SK-N-SH (cell line): Measurements from ENCODE around the gene BTRC. TPM values are rescaled to one million over a fixed set of nuclear protein-coding genes. Genes with fewer than 3 reads are reported as not detected.

ENCODE experiments used
- CTCF ChIA-PET: fragments of 300-600, 350-600 bp; formaldehyde crosslinking; extraction: SDS; loops from one replicate; lab custom pipeline; 2021; lab: Yijun Ruan, JAX
- POLR2A ChIA-PET: fragments of 350-600 bp; sonication (Branson Sonifier 250); formaldehyde crosslinking; extraction: SDS; loops from one replicate; lab custom pipeline; 2020; ENCODE audit warnings: antibody characterized with exemption, inconsistent platforms; lab: Yijun Ruan, JAX
- DNase-seq: peaks from one replicate; pipeline ENCODE4 v3.0.0; 2012
- H2AFZ ChIP-seq: fragments of 200-600 bp; sonication (generic); 2 replicates; pipeline ENCODE4 v1.8.1; 2016; ENCODE audit warnings: antibody characterized with exemption, mild to moderate bottlenecking, low read depth
- H3F3A ChIP-seq: fragments of 200-600 bp; sonication (generic); replicated peaks from 2 replicates; pipeline ENCODE3; 2016; ENCODE audit warnings: antibody characterized with exemption, mild to moderate bottlenecking; ENCODE audit not compliant: insufficient read depth
- H3K27ac ChIP-seq, 2 experiments: fragments of 200-500 bp in 1 of 2; fragments of 200-600 bp in 1 of 2; sonication (Bioruptor generic) in 1 of 2; sonication (generic), shearing (Covaris generic) in 1 of 2; 2 replicates each; pipeline versions ENCODE4 v1.5.1 to v1.6.1; 2014 to 2016; ENCODE audit warnings: low read depth in 2 of 2, inconsistent platforms in 1 of 2, low read length in 1 of 2, mild to moderate bottlenecking in 1 of 2, mixed read lengths in 1 of 2
- H3K27me3 ChIP-seq: fragments of 200-600 bp; sonication (generic), shearing (Covaris generic); 2 replicates; pipeline ENCODE4 v1.6.1; 2016; ENCODE audit warnings: mixed run types; ENCODE audit not compliant: insufficient read depth
- H3K36me3 ChIP-seq, 2 experiments: fragments of 200-500 bp in 1 of 2; fragments of 200-600 bp in 1 of 2; sonication (Bioruptor generic) in 1 of 2; sonication (generic) in 1 of 2; replicated peaks in 1 of 2; 2 replicates each; pipeline versions ENCODE3 to v1.5.1; 2014 to 2016; ENCODE audit warnings: low read length in 1 of 2, mild to moderate bottlenecking in 1 of 2; ENCODE audit not compliant: insufficient read depth in 2 of 2, control insufficient read depth in 1 of 2
- H3K4me1 ChIP-seq, 2 experiments: fragments of 200-500 bp in 1 of 2; fragments of 200-600 bp in 1 of 2; sonication (Bioruptor generic) in 1 of 2; sonication (generic), shearing (Covaris generic) in 1 of 2; 2 replicates each; pipeline versions ENCODE4 v1.5.1 to v1.6.1; 2014 to 2016; ENCODE audit warnings: low read depth in 1 of 2, low read length in 1 of 2, mixed run types in 1 of 2; ENCODE audit not compliant: insufficient read depth in 2 of 2, control insufficient read depth in 1 of 2
- H3K4me2 ChIP-seq: fragments of 200-600 bp; sonication (generic), shearing (Covaris generic); 2 replicates; pipeline ENCODE4 v1.6.1; 2017; ENCODE audit warnings: mixed run types
- H3K4me3 ChIP-seq, 2 experiments: fragments of 200-500 bp in 1 of 2; fragments of 200-600 bp in 1 of 2; sonication (Bioruptor generic) in 1 of 2; sonication (generic), shearing (Covaris generic) in 1 of 2; 2 replicates each; pipeline versions ENCODE4 v1.5.1 to v1.8.1; 2014 to 2016; ENCODE audit warnings: low read depth in 2 of 2, inconsistent platforms in 1 of 2, low read length in 1 of 2, mild to moderate bottlenecking in 1 of 2, mixed read lengths in 1 of 2, moderate library complexity in 1 of 2
- H3K79me2 ChIP-seq: fragments of 200-600 bp; sonication (generic); 2 replicates; pipeline ENCODE4 v1.8.1; 2017; ENCODE audit warnings: mild to moderate bottlenecking; ENCODE audit not compliant: insufficient read depth
- H3K9ac ChIP-seq: fragments of 200-600 bp; sonication (generic); 2 replicates; pipeline ENCODE4 v1.6.1; 2017; ENCODE audit warnings: mixed run types
- H3K9me2 ChIP-seq: fragments of 200-600 bp; sonication (generic); 2 replicates; pipeline ENCODE4 v1.6.1; 2017; ENCODE audit warnings: mixed run types
- H3K9me3 ChIP-seq: fragments of 200-600 bp; sonication (generic); 2 replicates; pipeline ENCODE4 v1.6.1; 2017; ENCODE audit warnings: mixed run types, mild to moderate bottlenecking, moderate library complexity
- H4K20me1 ChIP-seq: fragments of 200-600 bp; sonication (generic); 2 replicates; pipeline ENCODE4 v1.6.1; 2017; ENCODE audit warnings: mild to moderate bottlenecking, mixed run types; ENCODE audit not compliant: insufficient read depth
- ELF1 ChIP-seq: IDR thresholded peaks from 2 replicates; pipeline ENCODE4 v1.4.0; 2012
- EZH2phosphoT487 ChIP-seq: fragments of 200-600 bp; sonication (generic); IDR thresholded peaks from 2 replicates; pipeline ENCODE4 v1.6.1; 2017; ENCODE audit warnings: low read depth, mixed run types, mild to moderate bottlenecking, antibody characterized with exemption, moderate library complexity, borderline replicate concordance
- GATA2 ChIP-seq: sonication (generic); formaldehyde crosslinking; IDR thresholded peaks from 2 replicates; pipeline ENCODE4 v1.5.0; 2020; ENCODE audit warnings: mild to moderate bottlenecking, missing genetic modification reagents
- JUND ChIP-seq: IDR thresholded peaks from 2 replicates; pipeline ENCODE4 v1.4.0; 2012
- MEF2A ChIP-seq: IDR thresholded peaks from 2 replicates; pipeline ENCODE4 v1.4.0; 2012; ENCODE audit warnings: low read depth, borderline replicate concordance
- POLR2AphosphoS5 ChIP-seq: IDR thresholded peaks from 2 replicates; pipeline ENCODE4 v1.6.1; 2012; ENCODE audit warnings: low read depth, low read length
- RAD21 ChIP-seq: IDR thresholded peaks from 2 replicates; pipeline ENCODE4 v1.6.1; 2012; ENCODE audit warnings: mild to moderate bottlenecking, low read length
- RFX5 ChIP-seq: IDR thresholded peaks from 2 replicates; pipeline ENCODE4 v1.6.1; 2012; ENCODE audit warnings: mild to moderate bottlenecking, improper control_type of control experiment, low read length
- RXRA ChIP-seq: IDR thresholded peaks from 2 replicates; pipeline ENCODE4 v1.4.0; 2012; ENCODE audit warnings: low read depth, mild to moderate bottlenecking, borderline replicate concordance
- TAF1 ChIP-seq: IDR thresholded peaks from 2 replicates; pipeline ENCODE4 v1.6.1; 2012; ENCODE audit warnings: low read depth, mild to moderate bottlenecking, low read length, moderate library complexity, borderline replicate concordance
- TCF12 ChIP-seq: IDR thresholded peaks from 2 replicates; pipeline ENCODE4 v1.4.0; 2012
- TEAD4 ChIP-seq: IDR thresholded peaks from 2 replicates; pipeline ENCODE4 v1.4.0; 2012; ENCODE audit warnings: mild to moderate bottlenecking, borderline replicate concordance; ENCODE audit not compliant: insufficient read depth
- WGBS: methylation state at CpG from one replicate; pipeline ENCODE4 v1.1.6; 2017; ENCODE audit warnings: low lambda C conversion rate; 5-methylcytosine and 5-hydroxymethylcytosine counted together
- polyA plus RNA-seq, 3 experiments: library from polyadenylated mRNA; depleted of rRNA; stranded (reverse); fragments of >200 nt; gene quantifications; 2 replicates each; pipeline ENCODE4 v1.2.3, GENCODE V29; 2012
- TF ChIP-seq, protein P1 (sequence below): IDR thresholded peaks from 2 replicates; pipeline ENCODE4 v1.4.0; 2012; ENCODE audit warnings: low read depth, borderline replicate concordance
- TF ChIP-seq, protein P2 (sequence below): IDR thresholded peaks from 2 replicates; pipeline ENCODE4; 2012

The BTRC gene
- polyA plus RNA-seq, 1 of the 3 experiments (the other 2 are of a cell fraction): 6.5 TPM

DNA sequence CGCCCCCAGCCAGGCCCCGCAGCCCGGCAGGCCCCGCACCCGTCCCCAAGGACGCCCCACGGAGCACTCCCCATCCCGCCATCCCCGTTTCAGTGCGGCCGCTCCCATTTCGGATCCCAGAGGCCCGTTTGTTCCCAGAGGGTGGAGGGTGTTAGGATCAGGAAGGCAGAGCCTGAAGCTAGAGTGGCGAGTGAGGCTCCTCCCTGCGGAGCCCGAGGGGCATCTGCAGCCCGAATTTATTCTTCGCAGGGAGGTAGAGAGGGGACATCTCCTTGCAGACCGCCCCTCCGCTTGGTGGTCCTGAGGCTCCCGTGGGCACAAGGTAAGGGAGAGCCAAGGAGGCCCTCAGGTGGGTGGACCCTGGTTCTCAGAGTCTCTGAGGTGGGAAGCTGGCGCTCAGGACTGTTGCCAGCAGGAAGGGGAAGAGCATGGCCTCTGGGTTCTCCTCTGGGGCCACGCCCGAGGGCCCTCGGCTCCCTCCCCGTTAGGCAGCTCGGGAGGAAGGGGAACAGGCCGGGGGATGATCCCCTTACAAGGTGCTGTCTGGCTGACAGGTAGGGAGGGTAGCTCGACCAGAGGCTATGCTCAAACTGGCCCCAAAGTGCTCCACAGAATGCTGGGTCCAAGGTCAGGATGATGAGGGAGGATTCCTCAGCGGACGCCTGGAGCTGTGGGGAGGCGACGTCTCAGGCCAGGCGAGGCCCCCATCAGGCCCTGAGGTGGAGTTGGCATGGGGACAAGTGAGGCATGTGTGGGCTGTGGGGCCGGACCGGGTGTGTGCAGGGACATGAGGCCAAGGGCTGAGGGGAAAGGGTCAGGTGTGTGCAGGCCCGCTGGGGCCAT, 216.7 kb downstream of the BTRC start:
- Histone ChIP-seq H3K4me2 (peak overlapping the region; percentile 86), H3K4me1 (peaks cover 0 to 29% of the 10 kb centered on the region in 2 experiments; a peak in 1 of 4 replicates), H3K79me2 (no peaks in the 10 kb centered on the region), H3K9ac (peak overlapping the region; percentile 62), H3K9me2 (no peaks in the 10 kb centered on the region), H3K4me3 (peak overlapping the region; percentile 66 to 70), H3K27ac (no peak overlapping the region; a peak in 1 of 4 replicates), H4K20me1 (no peaks in the 10 kb centered on the region)
- DNase-seq: peak; percentile 56
- CTCF ChIA-PET: interaction anchor here (0.6 to 9.1 kb wide), 55 partner anchors 8 to 419 kb away, joined by 3 to 164 read pairs (median 4); partner anchors contain the start of genes DPCD, NPM3 and POLL
- 29% methylated on average over 15 of the region's 37 CpGs for WGBS
- TF ChIP-seq, protein P1, sequence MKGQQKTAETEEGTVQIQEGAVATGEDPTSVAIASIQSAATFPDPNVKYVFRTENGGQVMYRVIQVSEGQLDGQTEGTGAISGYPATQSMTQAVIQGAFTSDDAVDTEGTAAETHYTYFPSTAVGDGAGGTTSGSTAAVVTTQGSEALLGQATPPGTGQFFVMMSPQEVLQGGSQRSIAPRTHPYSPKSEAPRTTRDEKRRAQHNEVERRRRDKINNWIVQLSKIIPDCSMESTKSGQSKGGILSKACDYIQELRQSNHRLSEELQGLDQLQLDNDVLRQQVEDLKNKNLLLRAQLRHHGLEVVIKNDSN: no peak
- no peak for TF ChIP-seq TEAD4
- no peak for TF ChIP-seq RAD21
- TF ChIP-seq, protein P2, sequence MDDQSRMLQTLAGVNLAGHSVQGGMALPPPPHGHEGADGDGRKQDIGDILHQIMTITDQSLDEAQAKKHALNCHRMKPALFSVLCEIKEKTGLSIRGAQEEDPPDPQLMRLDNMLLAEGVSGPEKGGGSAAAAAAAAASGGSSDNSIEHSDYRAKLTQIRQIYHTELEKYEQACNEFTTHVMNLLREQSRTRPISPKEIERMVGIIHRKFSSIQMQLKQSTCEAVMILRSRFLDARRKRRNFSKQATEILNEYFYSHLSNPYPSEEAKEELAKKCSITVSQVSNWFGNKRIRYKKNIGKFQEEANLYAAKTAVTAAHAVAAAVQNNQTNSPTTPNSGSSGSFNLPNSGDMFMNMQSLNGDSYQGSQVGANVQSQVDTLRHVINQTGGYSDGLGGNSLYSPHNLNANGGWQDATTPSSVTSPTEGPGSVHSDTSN: no peak
- TF ChIP-seq RXRA: no peak
- TF ChIP-seq TAF1: no peak
- TF ChIP-seq, all 33 proteins: peak for 0
- POLR2A ChIA-PET: interaction anchor here (0.8 to 2.2 kb wide), 6 partner anchors 12 to 356 kb away, joined by 3 to 7 read pairs (median 4); partner anchors contain the start of genes DPCD and POLL
- H3F3A ChIP-seq: no peaks in the 10 kb centered on the region
- no peaks in the 10 kb centered on the region; the same call in 1 of the 2 replicates for H3K27me3 ChIP-seq
- H2AFZ ChIP-seq: peak overlapping the region; percentile 80
- no peaks in the 10 kb centered on the region for H3K9me3 ChIP-seq
- no peaks in the 10 kb centered on the region for H3K36me3 ChIP-seq

- H3K4me3 ChIP-seq: no peak overlapping the region
- no peaks in the 10 kb centered on the region for H3K27me3 ChIP-seq
- H3K9ac ChIP-seq: no peak overlapping the region
- no peaks in the 10 kb centered on the region for H3F3A ChIP-seq
- H3K36me3 ChIP-seq: no peaks in the 10 kb centered on the region
- H4K20me1 ChIP-seq: no peaks in the 10 kb centered on the region
- no peak overlapping the region for H3K27ac ChIP-seq
- TF ChIP-seq RFX5: no peak
- TF ChIP-seq JUND: no peak
- TF ChIP-seq MEF2A: no peak
- TF ChIP-seq, protein P2: no peak
- TF ChIP-seq ELF1: no peak
- no peak for TF ChIP-seq EZH2phosphoT487
- TF ChIP-seq GATA2: no peak
- no peak for TF ChIP-seq TCF12
- no peak for TF ChIP-seq POLR2AphosphoS5
- ChIA-PET CTCF (interaction anchor here (0.8 to 9.1 kb wide), 36 partner anchors 14 to 419 kb away, joined by 3 to 164 read pairs (median 8); partner anchors contain the start of genes DPCD and POLL), POLR2A (interaction anchor here (1.0 to 2.2 kb wide), 3 partner anchors 11 to 357 kb away, joined by 3 to 7 read pairs (median 4); partner anchors contain the start of genes DPCD and POLL)
- no peaks in the 10 kb centered on the region for H3K79me2 ChIP-seq
- WGBS: 89% methylated on average over 6 of the region's 8 CpGs
- H3K4me1 ChIP-seq: peaks cover 0 to 24% of the 10 kb centered on the region in 2 experiments; a peak in 1 of 4 replicates
- H3K9me2 ChIP-seq: no peaks in the 10 kb centered on the region
- DNase-seq: no peak
- no peaks in the 10 kb centered on the region for H3K9me3 ChIP-seq
- H2AFZ ChIP-seq: no peak overlapping the region
- no peak overlapping the region for H3K4me2 ChIP-seq
These were observed 217.4 kb downstream of the BTRC start for GRCh38 chr10:101571271-101571925.
